Nephron progenitor cell (in vitro differentiated cells): ENCODE results near the gene WDR46.

Experiments used
- DNase-seq: peaks from one replicate; pipeline ENCODE4 v3.0.0; 2021
- H3K27ac Mint-ChIP-seq: 2 replicates; pipeline ENCODE4 v1.8.0; 2021; ENCODE audit warnings: mild to moderate bottlenecking, moderate library complexity, mixed read lengths
- H3K27me3 Mint-ChIP-seq: 2 replicates; pipeline ENCODE4 v1.8.0; 2021; ENCODE audit warnings: mild to moderate bottlenecking, low read depth, mixed read lengths; ENCODE audit not compliant: poor library complexity
- H3K36me3 Mint-ChIP-seq: 2 replicates; pipeline ENCODE4 v1.8.0; 2021; ENCODE audit warnings: low read depth, mixed read lengths
- H3K4me1 Mint-ChIP-seq: 2 replicates; pipeline ENCODE4 v1.8.0; 2021; ENCODE audit warnings: mixed read lengths
- H3K4me3 Mint-ChIP-seq: 2 replicates; pipeline ENCODE4 v1.8.0; 2021; ENCODE audit warnings: mild to moderate bottlenecking, moderate library complexity, mixed read lengths
- H3K9me3 Mint-ChIP-seq: 2 replicates; pipeline ENCODE4 v1.8.0; 2021; ENCODE audit warnings: mild to moderate bottlenecking, moderate library complexity, mixed read lengths
- CTCF ChIP-seq: fragments of 200-600 bp; sonication (generic); IDR thresholded peaks from 2 replicates; pipeline ENCODE4 v1.5.0; 2021; ENCODE audit warnings: antibody characterized with exemption

Gene WDR46, protein sequence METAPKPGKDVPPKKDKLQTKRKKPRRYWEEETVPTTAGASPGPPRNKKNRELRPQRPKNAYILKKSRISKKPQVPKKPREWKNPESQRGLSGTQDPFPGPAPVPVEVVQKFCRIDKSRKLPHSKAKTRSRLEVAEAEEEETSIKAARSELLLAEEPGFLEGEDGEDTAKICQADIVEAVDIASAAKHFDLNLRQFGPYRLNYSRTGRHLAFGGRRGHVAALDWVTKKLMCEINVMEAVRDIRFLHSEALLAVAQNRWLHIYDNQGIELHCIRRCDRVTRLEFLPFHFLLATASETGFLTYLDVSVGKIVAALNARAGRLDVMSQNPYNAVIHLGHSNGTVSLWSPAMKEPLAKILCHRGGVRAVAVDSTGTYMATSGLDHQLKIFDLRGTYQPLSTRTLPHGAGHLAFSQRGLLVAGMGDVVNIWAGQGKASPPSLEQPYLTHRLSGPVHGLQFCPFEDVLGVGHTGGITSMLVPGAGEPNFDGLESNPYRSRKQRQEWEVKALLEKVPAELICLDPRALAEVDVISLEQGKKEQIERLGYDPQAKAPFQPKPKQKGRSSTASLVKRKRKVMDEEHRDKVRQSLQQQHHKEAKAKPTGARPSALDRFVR

DNA sequence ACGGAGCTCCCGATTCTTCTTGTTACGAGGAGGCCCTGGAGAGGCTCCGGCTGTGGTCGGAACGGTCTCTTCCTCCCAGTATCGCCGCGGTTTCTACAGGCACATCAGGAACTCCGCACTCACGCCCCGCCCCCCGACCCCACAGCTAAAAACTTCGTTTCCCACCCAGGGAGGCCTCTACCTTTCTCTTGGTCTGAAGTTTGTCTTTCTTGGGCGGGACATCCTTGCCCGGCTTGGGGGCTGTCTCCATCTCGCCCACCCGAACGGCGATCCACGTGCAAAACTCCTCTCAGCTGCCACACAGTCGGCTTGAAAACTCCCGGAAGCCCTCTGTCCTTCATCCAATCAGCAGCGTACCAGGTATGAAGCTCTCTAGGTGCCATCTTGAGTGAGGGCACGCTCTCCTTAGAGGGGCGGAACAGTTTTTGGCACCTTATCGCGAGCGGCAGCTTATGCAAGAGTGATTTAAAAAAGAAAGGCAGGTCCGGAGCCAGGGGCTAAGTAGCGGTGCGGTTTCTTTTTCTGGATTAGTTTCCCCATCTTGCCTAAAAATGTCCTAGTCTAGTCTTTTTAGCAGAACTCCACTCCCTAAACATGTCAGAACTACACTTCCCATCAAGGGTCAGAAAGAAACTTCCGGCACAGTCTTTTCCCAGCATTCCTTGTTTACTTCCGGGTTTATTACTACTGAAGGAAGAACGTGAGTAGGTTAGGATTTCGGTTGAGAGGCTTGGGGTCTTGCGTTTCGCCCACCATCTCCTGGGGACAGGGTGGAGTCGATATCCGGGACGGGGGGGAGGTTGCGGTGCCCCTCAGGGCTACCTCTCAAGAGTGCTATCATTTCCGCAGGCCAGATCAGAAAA lies at the start of gene WDR46, which contains the start of gene PFDN6:
Gene WDR46 (minus strand): TSS at position 319 of the 863 bp plus-strand sequence. CDS start 69 bp downstream, at position 250.
Gene PFDN6 (plus strand): TSS at position 681 of the 863 bp plus-strand sequence. CDS start 256 bp downstream, outside the sequence.
- Mint-ChIP-seq H3K27me3 (peaks cover 2% of the 10 kb centered on the region), H3K4me1 (peaks cover 49% of the 10 kb centered on the region), H3K36me3 (peaks cover 29% of the 10 kb centered on the region), H3K4me3 (peak within 1 kb of the TSS; percentile 98), H3K27ac (peak within 1 kb of the TSS; percentile 69), H3K9me3 (no peaks in the 10 kb centered on the region)
- peak; percentile 66 for DNase-seq
- TF ChIP-seq CTCF = no peak

- Mint-ChIP-seq H3K36me3 (no peaks in the 10 kb centered on the region), H3K27me3 (peaks cover 6% of the 10 kb centered on the region), H3K4me1 (peaks cover 16% of the 10 kb centered on the region), H3K27ac (no peak overlapping the region), H3K9me3 (no peaks in the 10 kb centered on the region), H3K4me3 (no peak overlapping the region)
- DNase-seq = no peak
- TF ChIP-seq CTCF = no peak
Observed at GRCh38 chr6:33336495-33336894, 47.5 kb upstream of the WDR46 start.

DNA sequence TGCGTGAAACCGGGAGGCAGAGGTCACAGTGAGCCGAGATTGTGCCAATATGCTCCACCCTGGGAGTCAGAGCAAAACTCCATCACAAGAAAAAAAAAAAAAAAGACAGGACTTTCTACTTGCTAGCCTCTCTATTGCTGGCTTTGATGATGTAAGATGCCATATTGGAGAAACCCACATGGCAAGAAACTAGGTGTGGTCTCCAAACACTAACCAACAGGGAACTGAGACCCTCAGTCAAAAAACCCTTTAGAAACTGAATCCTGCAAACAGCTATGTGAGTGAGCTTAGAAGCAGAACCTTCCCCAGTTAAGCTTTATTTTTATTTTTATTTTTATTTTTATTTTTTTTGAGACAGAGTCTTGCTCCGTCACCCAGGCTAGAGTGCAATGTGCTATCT lies 46.9 kb upstream of the WDR46 start:
- Mint-ChIP-seq H3K27ac (no peak overlapping the region), H3K4me3 (no peak overlapping the region), H3K27me3 (peaks cover 6% of the 10 kb centered on the region), H3K36me3 (no peaks in the 10 kb centered on the region), H3K4me1 (peaks cover 16% of the 10 kb centered on the region), H3K9me3 (no peaks in the 10 kb centered on the region)
- TF ChIP-seq CTCF = no peak
- no peak for DNase-seq

- no peak for DNase-seq
- Mint-ChIP-seq H3K27me3 (peaks cover 10% of the 10 kb centered on the region), H3K9me3 (no peaks in the 10 kb centered on the region), H3K4me1 (peaks cover 11% of the 10 kb centered on the region), H3K27ac (no peak overlapping the region), H3K4me3 (no peak overlapping the region), H3K36me3 (no peaks in the 10 kb centered on the region)
- TF ChIP-seq CTCF = no peak
Observed at GRCh38 chr6:33333666-33334065, 44.6 kb upstream of the WDR46 start.

GRCh38 chr6:33330736-33331135 lies 41.7 kb upstream of the WDR46 start:
- Mint-ChIP-seq H3K4me1 (peaks cover 10% of the 10 kb centered on the region), H3K9me3 (no peaks in the 10 kb centered on the region), H3K27me3 (peaks cover 10% of the 10 kb centered on the region), H3K36me3 (no peaks in the 10 kb centered on the region), H3K4me3 (no peak overlapping the region), H3K27ac (no peak overlapping the region)
- TF ChIP-seq CTCF = no peak
- no peak for DNase-seq
